DMS 273 (cell line): ENCODE results near the gene PLOD3.

ENCODE experiments used
- DNase-seq: peaks from one replicate; lab custom pipeline; 2025; ENCODE audit not compliant: unreplicated experiment; lab: John Stamatoyannopoulos, UW

PLOD3 gene

GRCh38 chr7:101166909-101167644 is 50.3 kb downstream of the PLOD3 start:
- DNase-seq: peak; percentile 86

DNA sequence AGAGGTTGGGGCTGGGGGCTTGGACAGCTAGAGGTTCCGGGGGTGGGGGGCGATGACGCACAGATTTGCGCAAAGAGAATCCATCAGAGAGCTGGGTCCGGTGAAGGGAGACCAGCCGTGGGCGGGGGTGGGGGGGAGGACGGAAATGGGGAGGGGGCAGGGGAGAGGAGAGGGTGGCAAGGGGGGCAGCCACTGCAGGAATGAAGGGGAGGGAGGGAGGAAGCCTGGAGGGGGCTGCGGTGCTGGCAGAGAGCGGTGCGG is 50.8 kb downstream of the PLOD3 start:
- DNase-seq: no peak

GRCh38 chr7:101165958-101166647 is 51.3 kb downstream of the PLOD3 start:
- DNase-seq: peak; percentile 56

DNA sequence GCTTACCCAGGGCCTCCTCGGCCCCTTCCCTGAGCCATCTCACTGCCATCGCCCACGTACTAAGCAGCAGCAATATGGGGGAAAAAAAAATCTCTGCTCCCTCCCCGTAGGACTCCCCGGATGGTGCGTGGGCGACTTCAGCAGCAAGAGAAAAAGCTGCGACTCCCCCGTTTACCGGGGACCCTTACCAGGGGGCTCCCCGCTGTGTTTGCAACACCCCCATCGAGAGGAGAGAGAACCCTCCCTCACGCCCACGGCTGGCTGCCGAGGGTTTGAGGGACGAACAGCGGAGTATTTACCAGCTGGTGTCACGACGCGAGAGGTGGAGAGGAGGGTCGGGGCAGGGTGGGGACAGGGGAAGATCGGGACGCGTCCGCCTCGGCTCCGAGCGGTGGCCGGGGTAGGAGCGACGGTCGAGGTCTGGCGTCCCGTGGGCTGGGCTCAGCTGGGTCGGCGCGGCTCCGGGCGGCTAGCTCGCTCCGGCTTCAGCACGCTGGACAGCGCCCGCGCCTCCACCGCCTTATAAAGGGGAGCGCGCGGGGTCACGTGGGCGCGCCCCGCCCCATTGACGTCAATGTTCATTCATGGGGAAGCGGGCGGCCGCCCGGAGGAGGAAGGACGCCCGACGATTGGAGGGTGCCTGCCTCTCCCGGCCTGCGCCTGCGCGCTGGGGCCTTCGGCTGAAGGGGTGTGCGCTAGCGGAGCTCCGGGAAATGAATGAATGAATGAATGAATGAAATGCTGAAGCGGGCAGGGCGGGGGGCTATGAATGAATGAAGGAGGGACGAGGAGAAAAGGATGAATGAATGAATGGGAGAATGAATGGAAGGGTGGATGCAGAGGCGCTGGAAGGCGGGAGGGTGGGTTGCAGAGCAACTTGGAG is 52.1 kb downstream of the PLOD3 start, which contains the start of gene VGF:
VGF (minus strand) TSS at position 495 of the 883 bp plus-strand sequence. CDS start 726 bp downstream, outside the sequence.
- DNase-seq: peak; percentile 99

DNA sequence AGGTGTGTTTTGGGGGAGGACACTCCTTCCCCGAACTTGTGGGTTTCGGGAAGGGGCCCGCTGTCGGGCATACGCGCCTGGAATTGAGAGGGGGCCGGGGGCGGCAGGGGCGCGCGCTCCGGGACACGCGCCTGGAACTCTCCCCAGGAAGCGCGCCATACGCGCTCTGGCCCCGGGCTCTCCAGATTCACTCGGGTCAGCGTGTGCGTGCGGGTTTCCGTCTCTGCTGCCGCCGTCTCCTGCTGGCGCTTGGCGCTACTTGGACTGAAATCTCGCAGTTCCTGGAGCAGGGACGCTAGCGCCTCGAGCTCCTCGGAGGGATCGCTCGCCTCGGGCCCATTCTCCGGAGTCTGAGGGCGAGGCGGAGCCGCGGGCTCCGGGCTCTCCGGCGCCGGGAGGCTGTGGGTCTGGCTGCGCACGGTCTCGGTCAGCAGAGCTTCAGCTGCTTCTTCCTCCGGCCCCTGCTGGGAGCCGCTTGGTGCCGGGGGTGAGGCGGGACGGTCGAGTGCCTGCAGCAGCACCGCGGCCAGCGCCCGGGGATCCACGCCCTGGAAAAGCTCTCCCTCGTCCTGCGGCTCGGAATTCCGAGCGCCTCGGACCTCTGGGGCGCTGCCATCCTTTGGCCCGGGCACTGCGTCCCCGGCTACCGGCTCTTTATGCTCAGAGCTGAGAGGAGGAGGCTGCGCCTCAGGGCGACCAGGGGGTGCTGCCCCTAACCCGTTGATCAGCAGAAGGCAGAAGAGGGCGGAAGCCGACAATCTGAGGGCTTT is 53.1 kb downstream of the PLOD3 start:
- peak; percentile 71 for DNase-seq

GRCh38 chr7:101163279-101164070 is 53.9 kb downstream of the PLOD3 start:
- peak; percentile 81 for DNase-seq

DNA sequence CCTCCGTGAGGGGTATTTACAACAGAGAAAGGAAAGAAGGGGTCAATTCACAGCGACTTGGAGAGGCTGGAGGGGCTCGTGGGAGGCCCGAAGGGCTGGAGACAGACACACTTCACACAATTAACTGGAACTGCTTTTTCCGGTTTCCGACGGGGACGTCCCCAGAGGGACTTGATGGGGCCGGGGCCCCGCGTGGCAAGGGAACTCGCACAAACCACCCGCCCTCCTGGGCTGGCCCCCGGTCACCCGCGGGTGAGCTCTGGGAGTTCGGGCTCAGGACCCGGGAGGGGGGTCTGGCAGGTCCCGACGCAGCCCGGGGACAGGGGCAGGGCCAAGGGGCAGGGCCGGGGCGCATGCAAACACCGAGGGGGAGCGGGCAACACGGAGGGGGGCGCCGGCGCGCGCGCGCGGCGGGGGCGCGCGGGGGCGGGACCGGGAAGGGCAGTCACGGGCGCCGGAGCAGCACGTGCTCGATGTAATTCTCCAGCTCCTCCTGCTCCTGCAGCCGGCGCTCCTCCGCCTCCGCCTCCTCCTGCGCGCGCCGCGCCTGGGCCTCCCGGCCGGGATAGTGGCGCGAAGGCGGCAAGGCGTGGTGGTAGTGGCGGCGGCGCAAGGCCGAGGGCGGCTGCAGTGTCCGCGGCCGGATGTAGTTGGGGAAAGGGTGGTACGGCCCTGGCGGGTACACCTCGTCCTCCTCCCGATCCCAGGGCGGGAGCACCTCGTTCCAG is 54.7 kb downstream of the PLOD3 start:
- peak; percentile 92 for DNase-seq

GRCh38 chr7:101161692-101162471 is 55.5 kb downstream of the PLOD3 start:
- no peak for DNase-seq

DNA sequence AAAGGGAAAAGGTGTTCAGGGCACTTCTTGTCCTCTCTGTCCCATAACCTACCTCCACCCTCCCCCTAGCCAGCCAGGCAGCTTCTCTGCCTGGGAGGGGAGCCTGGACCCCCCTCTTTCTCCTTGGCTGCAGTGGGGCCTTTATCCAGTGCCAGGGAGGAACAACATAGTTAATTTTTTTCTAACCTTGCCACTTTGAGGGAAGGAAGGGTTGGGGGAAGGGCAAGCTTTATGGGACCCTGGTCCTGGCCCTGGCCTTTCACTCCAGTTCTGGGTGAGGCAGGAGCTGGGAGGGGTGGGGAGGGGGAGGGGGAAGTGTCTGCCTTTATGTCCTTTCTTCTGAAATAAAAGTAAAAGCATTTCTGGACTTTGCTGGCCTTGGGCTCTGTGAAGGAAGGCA is 56.5 kb downstream of the PLOD3 start:
- no peak for DNase-seq

GRCh38 chr7:101159696-101160674 is 57.4 kb downstream of the PLOD3 start:
- no peak for DNase-seq

GRCh38 chr7:101156866-101157589 is 60.4 kb downstream of the PLOD3 start:
- DNase-seq: no peak

DNA sequence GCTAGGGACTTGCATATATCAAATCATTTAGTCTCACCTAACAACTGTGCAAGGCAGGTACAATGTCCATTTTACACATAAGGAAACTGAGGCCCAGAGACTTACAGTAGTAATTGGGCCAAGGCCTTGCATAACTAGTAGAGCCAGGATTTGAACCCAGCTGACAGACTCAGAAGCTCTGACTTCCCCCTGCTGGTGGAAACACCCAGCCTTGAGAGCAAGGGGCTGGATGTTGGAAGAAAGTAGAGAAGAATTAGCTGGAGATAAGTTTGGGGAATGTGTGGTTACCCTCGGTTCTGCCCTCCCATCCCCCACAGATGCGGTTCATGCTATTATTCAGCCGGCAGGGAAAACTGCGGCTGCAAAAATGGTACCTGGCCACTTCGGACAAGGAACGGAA is 61.1 kb downstream of the PLOD3 start:
- DNase-seq: peak; percentile 49
